Spleen (tissue), 11 donors: ENCODE measurements around the gene SPDYE6. TPM values are rescaled to one million over a fixed set of nuclear protein-coding genes. Genes with fewer than 3 reads are reported as not detected.

ENCODE experiments used
- DNase-seq: peaks from one replicate; pipeline ENCODE4 v3.0.0-alpha.2; 2020
- H3K27ac ChIP-seq, 8 donors: fragments of 200-600 bp; sonication (generic) in 7 of 8; 1 replicate in 4 of 8; 2 replicates in 4 of 8; pipeline versions ENCODE4 v1.5.0 to v1.8.0; 2016 to 2021; ENCODE audit warnings: inconsistent platforms in 4 of 8, mild to moderate bottlenecking in 4 of 8, moderate library complexity in 1 of 8
- H3K27me3 ChIP-seq, 7 donors: fragments of 200-600 bp; sonication (generic) in 6 of 7; replicated peaks in 1 of 7; 1 replicate in 4 of 7; 2 replicates in 3 of 7; pipeline versions ENCODE4 v1.5.0 to v1.8.0; 2016 to 2021; ENCODE audit warnings: inconsistent platforms in 3 of 7, mild to moderate bottlenecking in 1 of 7
- H3K36me3 ChIP-seq, 6 donors: fragments of 200-600 bp; sonication (generic) in 5 of 6; 1 replicate in 4 of 6; 2 replicates in 2 of 6; pipeline versions ENCODE4 v1.5.0 to v1.8.0; 2016 to 2021; ENCODE audit warnings: inconsistent platforms in 2 of 6
- H3K4me1 ChIP-seq, 6 donors: fragments of 200-600 bp; sonication (generic) in 5 of 6; 1 replicate in 3 of 6; 2 replicates in 3 of 6; pipeline versions ENCODE4 v1.5.0 to v1.8.0; 2016 to 2021; ENCODE audit warnings: inconsistent platforms in 3 of 6
- H3K4me3 ChIP-seq, 8 donors: fragments of 200-600 bp; sonication (generic) in 7 of 8; 1 replicate in 4 of 8; 2 replicates in 4 of 8; pipeline versions ENCODE4 v1.5.0 to v1.8.0; 2016 to 2021; ENCODE audit warnings: inconsistent platforms in 4 of 8, mild to moderate bottlenecking in 4 of 8, moderate library complexity in 2 of 8
- H3K9me3 ChIP-seq, 8 donors: fragments of 200-600 bp; sonication (generic) in 7 of 8; 1 replicate in 4 of 8; 2 replicates in 4 of 8; pipeline versions ENCODE4 v1.5.0 to v1.8.0; 2016 to 2021; ENCODE audit warnings: inconsistent platforms in 4 of 8
- POLR2A ChIP-seq, 3 donors: fragments of 450-650 bp; IDR thresholded peaks; one replicate each; pipeline ENCODE4 v1.5.1; 2017; ENCODE audit warnings: antibody characterized with exemption in 3 of 3, mild to moderate bottlenecking in 1 of 3
- POLR2AphosphoS5 ChIP-seq, 3 donors: sonication (generic); formaldehyde crosslinking; IDR thresholded peaks; one replicate each; pipeline ENCODE4 v1.5.1; 2017; ENCODE audit warnings: antibody characterized with exemption in 3 of 3
- WGBS, 5 donors: extraction: QIAGEN DNeasy Blood & Tissue Kit in 3 of 5; methylation state at CpG; one replicate each; pipeline versions ENCODE4 v1.1.5 to v1.1.7; 2013 to 2018; 5-methylcytosine and 5-hydroxymethylcytosine counted together
- intact Hi-C: fragments of 100-400 bp; cut with DNase I; formaldehyde crosslinking; loops from one replicate; pipeline ENCODE4 v1.15.0; 2023; ENCODE audit warnings: low total_unique reads
- polyA plus RNA-seq, 3 donors: library from polyadenylated mRNA; stranded (reverse); fragments of 200-250 nt; gene quantifications; one replicate each; pipeline ENCODE4 v1.2.1, GENCODE V29; 2013
- total RNA-seq, 7 donors: library from RNA; depleted of rRNA in 3 of 7; stranded (reverse); fragments of >200 nt in 3 of 7; fragmentation: NEBNext Ultra II Directional in 4 of 7; extraction: Animal tissue kit (Norgen Biotek cat#: 25700) in 4 of 7; gene quantifications; one replicate each; pipeline versions ENCODE4 v1.1.0 to v1.2.1, GENCODE V29; 2016 to 2021
- TF ChIP-seq, protein P1 (sequence below), 11 experiments: fragments of 200-600 bp in 7 of 11; fragments of 450-650 bp in 4 of 11; sonication (generic) in 4 of 11; IDR thresholded peaks in 8 of 11; conservative IDR thresholded peaks in 3 of 11; 1 replicate in 7 of 11; 2 replicates in 4 of 11; pipeline versions ENCODE4 v1.4.0 to v1.8.0; 2016 to 2021; ENCODE audit warnings: antibody characterized with exemption in 11 of 11, inconsistent platforms in 4 of 11, mild to moderate bottlenecking in 1 of 11
- donor health status: healthy with polysubstance abuse.
- donor health status: DM: no; HTN: no; CAD: no; lungs with moderate emphysema.
- donor health status: DM: no; HTN: no; CAD: no.
- donor health status: Bipolar disorder and iron deficiency.
- donor health status: healthy.
- donor health status: DM: no; HTN: no; CAD: no.
- donor health status: DM: yes; HTN: yes; CAD: no.

SPDYE6 gene
- total and polyA plus RNA-seq, 10 donors = 0.06 TPM; not detected in 9

DNA sequence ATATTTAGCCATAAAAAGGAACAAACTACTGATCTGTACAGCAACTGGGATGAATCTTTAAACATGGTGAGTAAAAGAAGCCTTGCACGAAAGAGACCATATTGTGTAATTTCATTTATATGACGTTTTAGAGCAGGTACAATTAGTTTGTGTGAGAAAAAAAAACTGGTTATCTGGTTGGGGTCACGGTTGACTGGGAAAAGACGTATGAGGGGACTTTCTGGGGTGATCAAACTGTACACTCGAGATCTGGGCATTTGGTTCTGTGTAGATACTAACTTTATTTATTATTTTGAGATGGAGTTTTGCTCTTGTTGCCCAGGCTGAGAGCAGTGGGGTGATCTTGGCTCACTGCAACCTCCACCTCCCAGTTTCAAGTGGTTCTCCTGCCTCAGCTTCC is 44.1 kb upstream of the SPDYE6 start:
- H3K4me1 ChIP-seq = peaks cover 8 to 57% (median 31%) of the 10 kb centered on the region in 6 donors
- H3K9me3 ChIP-seq = no peaks in the 10 kb centered on the region
- WGBS, 5 donors = 80 to 89% (median 87%) methylated on average over 5 of the region's 5 CpGs
- DNase-seq = no peak
- no peak overlapping the region for H3K4me3 ChIP-seq
- H3K36me3 ChIP-seq = peaks cover 2 to 72% (median 64%) of the 10 kb centered on the region in 6 donors
- no peak overlapping the region for H3K27ac ChIP-seq
- TF ChIP-seq POLR2AphosphoS5 (IDR thresholded peaks at IDR 0.05) (no peak), POLR2A (IDR thresholded peaks at IDR 0.05) (no peak)
- TF ChIP-seq, protein P1, sequence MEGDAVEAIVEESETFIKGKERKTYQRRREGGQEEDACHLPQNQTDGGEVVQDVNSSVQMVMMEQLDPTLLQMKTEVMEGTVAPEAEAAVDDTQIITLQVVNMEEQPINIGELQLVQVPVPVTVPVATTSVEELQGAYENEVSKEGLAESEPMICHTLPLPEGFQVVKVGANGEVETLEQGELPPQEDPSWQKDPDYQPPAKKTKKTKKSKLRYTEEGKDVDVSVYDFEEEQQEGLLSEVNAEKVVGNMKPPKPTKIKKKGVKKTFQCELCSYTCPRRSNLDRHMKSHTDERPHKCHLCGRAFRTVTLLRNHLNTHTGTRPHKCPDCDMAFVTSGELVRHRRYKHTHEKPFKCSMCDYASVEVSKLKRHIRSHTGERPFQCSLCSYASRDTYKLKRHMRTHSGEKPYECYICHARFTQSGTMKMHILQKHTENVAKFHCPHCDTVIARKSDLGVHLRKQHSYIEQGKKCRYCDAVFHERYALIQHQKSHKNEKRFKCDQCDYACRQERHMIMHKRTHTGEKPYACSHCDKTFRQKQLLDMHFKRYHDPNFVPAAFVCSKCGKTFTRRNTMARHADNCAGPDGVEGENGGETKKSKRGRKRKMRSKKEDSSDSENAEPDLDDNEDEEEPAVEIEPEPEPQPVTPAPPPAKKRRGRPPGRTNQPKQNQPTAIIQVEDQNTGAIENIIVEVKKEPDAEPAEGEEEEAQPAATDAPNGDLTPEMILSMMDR (IDR thresholded peaks at IDR 0.05 in 8 of 11, conservative IDR thresholded peaks at IDR 0.05 in 3 of 11) = no peak
- H3K27me3 ChIP-seq = no peaks in the 10 kb centered on the region
- intact Hi-C loops = no loop called here

DNA sequence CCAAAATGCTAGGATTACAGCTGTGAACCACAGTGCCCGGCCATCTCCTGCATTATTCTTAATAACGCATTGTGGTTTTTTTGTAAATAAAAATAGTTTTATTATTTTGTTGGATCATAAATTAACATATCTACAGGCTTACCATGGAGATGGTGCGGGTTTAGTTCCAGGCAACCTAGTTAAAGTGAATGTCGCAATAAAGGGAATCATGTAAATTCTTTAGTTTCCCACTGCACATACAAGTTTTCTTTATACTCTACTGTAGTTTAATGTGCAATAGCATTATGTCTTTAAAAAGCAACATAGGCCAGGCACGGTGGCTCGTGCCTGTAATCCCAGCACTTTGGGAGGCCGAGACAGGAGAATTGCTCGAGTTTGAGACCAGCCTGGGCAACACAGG is 42.3 kb upstream of the SPDYE6 start:
- Histone ChIP-seq H3K4me1 (peaks cover 8 to 46% (median 24%) of the 10 kb centered on the region in 6 donors), H3K27ac (no peak overlapping the region), H3K9me3 (no peaks in the 10 kb centered on the region), H3K4me3 (no peak overlapping the region), H3K27me3 (no peaks in the 10 kb centered on the region), H3K36me3 (peaks cover 2 to 66% (median 49%) of the 10 kb centered on the region in 6 donors)
- TF ChIP-seq, protein P1 (IDR thresholded peaks at IDR 0.05 in 8 of 11, conservative IDR thresholded peaks at IDR 0.05 in 3 of 11) = no peak
- TF ChIP-seq POLR2A (IDR thresholded peaks at IDR 0.05) (no peak), POLR2AphosphoS5 (IDR thresholded peaks at IDR 0.05) (no peak)
- WGBS, 5 donors = 90 to 98% (median 93%) methylated on average over 8 of the region's 8 CpGs
- DNase-seq = no peak
- intact Hi-C loops = no loop called here

- intact Hi-C loops = no loop called here
- WGBS, 5 donors = 0 to 1% (median 1%) methylated on average over 12 of the region's 12 CpGs
- H3K27ac ChIP-seq = peak overlapping the region; percentile 22 to 93 (median 87)
- H3K36me3 ChIP-seq = peaks cover 2 to 64% (median 36%) of the 10 kb centered on the region in 6 donors
- TF ChIP-seq, protein P1 (IDR thresholded peaks at IDR 0.05 in 8 of 11, conservative IDR thresholded peaks at IDR 0.05 in 3 of 11) = no peak
- TF ChIP-seq POLR2A (IDR thresholded peaks at IDR 0.05) (no peak), POLR2AphosphoS5 (IDR thresholded peaks at IDR 0.05) (no peak)
- no peak for DNase-seq
- H3K4me1 ChIP-seq = peaks cover 8 to 40% (median 23%) of the 10 kb centered on the region in 6 donors
- peak overlapping the region; percentile 69 to 97 (median 82) for H3K4me3 ChIP-seq
- no peaks in the 10 kb centered on the region for H3K27me3 ChIP-seq
- no peaks in the 10 kb centered on the region for H3K9me3 ChIP-seq
Measured at GRCh38 chr7:102396710-102397019, 40.4 kb upstream of the SPDYE6 start.

DNA sequence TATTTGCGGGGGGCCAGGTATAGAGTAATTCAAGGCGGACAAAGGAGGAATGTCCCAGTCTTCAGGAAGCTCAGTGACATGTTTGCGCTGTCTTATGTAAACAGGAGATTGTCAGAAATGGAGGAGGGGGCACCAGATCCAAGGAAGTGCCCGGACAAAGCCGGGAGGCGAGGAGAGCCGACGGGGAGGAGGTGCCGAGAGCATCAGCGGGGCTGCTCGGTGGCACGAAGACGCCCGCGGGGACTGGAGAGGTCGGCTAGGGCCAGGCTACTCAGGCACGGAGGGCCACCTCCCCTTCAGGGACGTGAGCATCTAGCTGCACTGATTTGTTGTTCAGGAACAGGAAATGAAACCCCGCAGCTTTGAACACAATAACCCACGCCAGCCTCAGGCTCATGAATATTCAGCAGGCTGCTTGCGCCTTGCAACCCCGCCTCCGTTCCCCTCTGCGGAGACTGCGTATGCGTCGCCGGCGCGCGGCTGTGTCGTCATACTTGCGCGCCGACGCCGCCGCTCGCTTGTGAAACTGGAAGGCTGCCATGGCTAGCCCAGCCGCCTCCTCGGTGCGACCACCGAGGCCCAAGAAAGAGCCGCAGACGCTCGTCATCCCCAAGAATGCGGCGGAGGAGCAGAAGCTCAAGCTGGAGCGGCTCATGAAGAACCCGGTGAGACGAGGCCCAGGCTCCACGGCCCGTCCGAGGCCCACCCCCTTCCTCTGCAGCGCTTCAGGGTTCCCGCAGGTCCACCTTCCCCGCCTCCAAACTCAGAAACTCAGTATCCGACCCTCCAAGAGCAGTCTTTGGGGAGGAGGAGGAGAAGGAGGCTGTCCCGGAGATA is 39.8 kb upstream of the SPDYE6 start, which contains the start of gene PRKRIP1:
Gene PRKRIP1, plus strand, starts transcription at position 491 of the 837 bp plus-strand sequence. Its CDS starts 49 bp downstream, at position 540.
- H3K27me3 ChIP-seq = no peaks in the 10 kb centered on the region

More for the DNA sequence above, 39.8 kb upstream of the SPDYE6 start, which contains the start of gene PRKRIP1:
- H3K36me3 ChIP-seq = peaks cover 2 to 60% (median 30%) of the 10 kb centered on the region in 6 donors
- DNase-seq = peak; percentile 96
- peak within 1 kb of the TSS; percentile 69 to 97 (median 82) for H3K4me3 ChIP-seq
- peak within 1 kb of the TSS; percentile 75 to 93 (median 87) for H3K27ac ChIP-seq
- no peaks in the 10 kb centered on the region for H3K9me3 ChIP-seq
- 0 to 2% (median 1%) methylated on average over 23 to 57 of the region's 59 CpGs for WGBS, 5 donors
- intact Hi-C loops = no loop called here
- H3K4me1 ChIP-seq = peaks cover 8 to 40% (median 23%) of the 10 kb centered on the region in 6 donors
- TF ChIP-seq POLR2AphosphoS5 (IDR thresholded peaks at IDR 0.05) (peak; percentile 89 to 95 (median 90)), POLR2A (IDR thresholded peaks at IDR 0.05) (peak in 1 of 3 donors; percentile 40)
- TF ChIP-seq, protein P1 (IDR thresholded peaks at IDR 0.05 in 8 of 11, conservative IDR thresholded peaks at IDR 0.05 in 3 of 11) = peak in 2 of 11 experiments; percentile 22 to 40
